Skeletal muscle cell (primary cell): ENCODE measurements around the gene SF3A2.

ENCODE experiments used
- DNase-seq: peaks from one replicate; pipeline ENCODE4 v3.0.0-alpha.2; 2010; ENCODE audit warnings: low read depth
- H3K4me3 ChIP-seq: 2 replicates; pipeline ENCODE4 v1.5.1; 2011; ENCODE audit warnings: low read depth, mild to moderate bottlenecking, control low read depth, low read length, moderate library complexity

SF3A2 gene

GRCh38 chr19:2225415-2226050 is 11.1 kb upstream of the SF3A2 start:
- no peak overlapping the region for H3K4me3 ChIP-seq
- no peak for DNase-seq

GRCh38 chr19:2226051-2226839 is 10.4 kb upstream of the SF3A2 start:
- no peak for DNase-seq

GRCh38 chr19:2226840-2227360 is 9.7 kb upstream of the SF3A2 start:
- no peak for DNase-seq
- H3K4me3 ChIP-seq, result no peak overlapping the region

More at GRCh38 chr19:2226051-2226839, 10.4 kb upstream of the SF3A2 start:
- H3K4me3 ChIP-seq, result no peak overlapping the region

GRCh38 chr19:2227415-2228156 is 9.0 kb upstream of the SF3A2 start:
- no peak for DNase-seq
- H3K4me3 ChIP-seq, result no peak overlapping the region

- no peak overlapping the region for H3K4me3 ChIP-seq
- DNase-seq, result no peak
Observed at GRCh38 chr19:2228157-2229030, 8.2 kb upstream of the SF3A2 start.

- H3K4me3 ChIP-seq, result no peak overlapping the region
- DNase-seq, result no peak
Observed at GRCh38 chr19:2229103-2230032, 7.3 kb upstream of the SF3A2 start.

- DNase-seq, result no peak
- no peak overlapping the region for H3K4me3 ChIP-seq
Observed at GRCh38 chr19:2230033-2230531, 6.5 kb upstream of the SF3A2 start.

- DNase-seq, result no peak
- no peak overlapping the region for H3K4me3 ChIP-seq
Observed at GRCh38 chr19:2230807-2231533, 5.7 kb upstream of the SF3A2 start.

GRCh38 chr19:2231621-2232221 is 4.9 kb upstream of the SF3A2 start:
- no peak overlapping the region for H3K4me3 ChIP-seq
- no peak for DNase-seq

- H3K4me3 ChIP-seq, result no peak overlapping the region
- no peak for DNase-seq
Observed at GRCh38 chr19:2232286-2233151, 4.1 kb upstream of the SF3A2 start.

- no peak overlapping the region for H3K4me3 ChIP-seq
- DNase-seq, result no peak
Observed at GRCh38 chr19:2233601-2234280, 2.9 kb upstream of the SF3A2 start.

- H3K4me3 ChIP-seq, result peak overlapping the region; percentile 78
- DNase-seq, result no peak
Observed at GRCh38 chr19:2234996-2235380, 1.6 kb upstream of the SF3A2 start.

- H3K4me3 ChIP-seq, result peak overlapping the region; percentile 78
- no peak for DNase-seq
Observed at GRCh38 chr19:2235381-2236063, 1.1 kb upstream of the SF3A2 start.

GRCh38 chr19:2236064-2236313 is 635 bp upstream of the SF3A2 start:
- H3K4me3 ChIP-seq, result peak overlapping the region; percentile 78
- DNase-seq, result no peak

GRCh38 chr19:2237051-2237868 is 636 bp downstream of the SF3A2 start:
- no peak for DNase-seq
- peak overlapping the region; percentile 78 for H3K4me3 ChIP-seq
